ENCODE measurements around the gene CYTH1.

GRCh38 chr17:78652024-78652423 is 130.0 kb downstream of the CYTH1 start:
- TF ChIP-seq CTCF (IDR thresholded peaks at IDR 0.05): no peak
- no peak for TF ChIP-seq POLR2A (IDR thresholded peaks at IDR 0.05)
